WTC11 (cell line): ENCODE results near the gene CHRNB2. TPM values are rescaled to one million over a fixed set of nuclear protein-coding genes. Genes with fewer than 3 reads are reported as not detected.
A peak's percentile ranks its signal among the peaks of the same experiment; 100 is the strongest.

Source experiments
- ATF1 ChIP-seq: sonication (generic); formaldehyde crosslinking; IDR thresholded peaks from 2 replicates; pipeline ENCODE4 v1.8.1; 2023; ENCODE audit warnings: mild to moderate bottlenecking, moderate library complexity, missing genetic modification reagents
- CREM ChIP-seq: sonication (generic); formaldehyde crosslinking; IDR thresholded peaks from 2 replicates; pipeline ENCODE4 v1.8.1; 2022; ENCODE audit warnings: mild to moderate bottlenecking, missing genetic modification reagents, moderate library complexity
- ELF4 ChIP-seq: sonication (generic); formaldehyde crosslinking; IDR thresholded peaks from 2 replicates; pipeline ENCODE4 v1.8.1; 2022; ENCODE audit warnings: low read depth, mild to moderate bottlenecking, moderate library complexity, missing genetic modification reagents
- ETV6 ChIP-seq: sonication (generic); formaldehyde crosslinking; IDR thresholded peaks from 2 replicates; pipeline ENCODE4 v1.8.1; 2022; ENCODE audit warnings: mild to moderate bottlenecking, missing genetic modification reagents
- IRF2 ChIP-seq: sonication (generic); formaldehyde crosslinking; IDR thresholded peaks from 2 replicates; pipeline ENCODE4 v1.8.0; 2022; ENCODE audit warnings: low read depth, missing genetic modification reagents, borderline replicate concordance
- KAT7 ChIP-seq: sonication (generic); formaldehyde crosslinking; IDR thresholded peaks from 2 replicates; pipeline ENCODE4 v1.8.1; 2023; ENCODE audit warnings: missing genetic modification reagents, mild to moderate bottlenecking, borderline replicate concordance
- MXD4 ChIP-seq: fragments of 250-450 bp; sonication (Bioruptor Pico); IDR thresholded peaks from 2 replicates; pipeline ENCODE4 v1.8.0; 2021; ENCODE audit warnings: mild to moderate bottlenecking, moderate library complexity, borderline replicate concordance
- NFYB ChIP-seq: sonication (generic); formaldehyde crosslinking; conservative IDR thresholded peaks from 2 replicates; pipeline ENCODE4 v1.8.0; 2022; ENCODE audit warnings: low read depth, missing genetic modification reagents
- NR3C1 ChIP-seq: sonication (generic); formaldehyde crosslinking; conservative IDR thresholded peaks from 2 replicates; pipeline ENCODE4 v1.8.1; 2023; ENCODE audit warnings: low read depth, mild to moderate bottlenecking, missing genetic modification reagents
- RORB ChIP-seq: fragments of 250-450 bp; sonication (Bioruptor Pico); IDR thresholded peaks from 2 replicates; pipeline ENCODE4 v1.9.0; 2021; ENCODE audit warnings: mild to moderate bottlenecking
- SOX15 ChIP-seq: fragments of 250-450 bp; sonication (Bioruptor Pico); IDR thresholded peaks from 2 replicates; pipeline ENCODE4 v1.9.0; 2021; ENCODE audit warnings: mild to moderate bottlenecking
- TCF7 ChIP-seq: sonication (generic); formaldehyde crosslinking; IDR thresholded peaks from 2 replicates; pipeline ENCODE4 v1.8.0; 2022; ENCODE audit warnings: mild to moderate bottlenecking, low read depth, missing genetic modification reagents, moderate library complexity
- ZNF671 ChIP-seq: fragments of 250-450 bp; sonication (Bioruptor Pico); IDR thresholded peaks from 2 replicates; pipeline ENCODE4 v1.8.0; 2021; ENCODE audit warnings: mild to moderate bottlenecking
- total RNA-seq: library from RNA; stranded (reverse); gene quantifications from 3 replicates; pipeline ENCODE4 v1.2.3, GENCODE V29; 2021
- TF ChIP-seq, protein P1 (sequence below): fragments of 250-450 bp; sonication (Bioruptor Pico); conservative IDR thresholded peaks from 2 replicates; pipeline ENCODE4 v1.9.0; 2021; ENCODE audit warnings: mild to moderate bottlenecking
- TF ChIP-seq, protein P2 (sequence below): fragments of 250-450 bp; sonication (Bioruptor Pico); IDR thresholded peaks from 2 replicates; pipeline ENCODE4 v1.9.0; 2021; ENCODE audit warnings: mild to moderate bottlenecking
- TF ChIP-seq, protein P3 (sequence below): sonication (generic); formaldehyde crosslinking; IDR thresholded peaks from 2 replicates; pipeline ENCODE4 v1.8.1; 2022; ENCODE audit warnings: mild to moderate bottlenecking, moderate library complexity, missing genetic modification reagents
- TF ChIP-seq, protein P4 (sequence below): sonication (generic); formaldehyde crosslinking; IDR thresholded peaks from 2 replicates; pipeline ENCODE4 v1.8.1; 2023; ENCODE audit warnings: mild to moderate bottlenecking, missing genetic modification reagents
- TF ChIP-seq, protein P5 (sequence below): sonication (generic); formaldehyde crosslinking; conservative IDR thresholded peaks from 2 replicates; pipeline ENCODE4 v1.8.1; 2022; ENCODE audit warnings: mild to moderate bottlenecking, missing genetic modification reagents
- TF ChIP-seq, protein P6 (sequence below): fragments of 250-450 bp; sonication (Bioruptor Pico); IDR thresholded peaks from 2 replicates; pipeline ENCODE4 v1.9.0; 2021; ENCODE audit warnings: moderate library complexity, mild to moderate bottlenecking, inconsistent platforms, borderline replicate concordance
- TF ChIP-seq, protein P7 (sequence below): sonication (generic); formaldehyde crosslinking; IDR thresholded peaks from 2 replicates; pipeline ENCODE4 v1.8.1; 2022; ENCODE audit warnings: low read depth, mild to moderate bottlenecking, moderate library complexity, missing genetic modification reagents, borderline replicate concordance
- TF ChIP-seq, protein P8 (sequence below): sonication (generic); formaldehyde crosslinking; IDR thresholded peaks from 2 replicates; pipeline ENCODE4 v1.8.1; 2022; ENCODE audit warnings: mild to moderate bottlenecking, missing genetic modification reagents, moderate library complexity, borderline replicate concordance
- TF ChIP-seq, protein P9 (sequence below): fragments of 250-450 bp; sonication (Bioruptor Pico); IDR thresholded peaks from 2 replicates; pipeline ENCODE4 v1.8.0; 2021; ENCODE audit warnings: mild to moderate bottlenecking
- TF ChIP-seq, protein P10 (sequence below): sonication (generic); formaldehyde crosslinking; IDR thresholded peaks from 2 replicates; pipeline ENCODE4 v1.8.1; 2023; ENCODE audit warnings: mild to moderate bottlenecking, missing genetic modification reagents, moderate library complexity
- TF ChIP-seq, protein P11 (sequence below): sonication (generic); formaldehyde crosslinking; IDR thresholded peaks from 2 replicates; pipeline ENCODE4 v1.8.0; 2022; ENCODE audit warnings: mild to moderate bottlenecking, missing genetic modification reagents

The CHRNB2 gene
- total RNA-seq, 1 experiment from 2014 or later: 1.7 TPM

DNA sequence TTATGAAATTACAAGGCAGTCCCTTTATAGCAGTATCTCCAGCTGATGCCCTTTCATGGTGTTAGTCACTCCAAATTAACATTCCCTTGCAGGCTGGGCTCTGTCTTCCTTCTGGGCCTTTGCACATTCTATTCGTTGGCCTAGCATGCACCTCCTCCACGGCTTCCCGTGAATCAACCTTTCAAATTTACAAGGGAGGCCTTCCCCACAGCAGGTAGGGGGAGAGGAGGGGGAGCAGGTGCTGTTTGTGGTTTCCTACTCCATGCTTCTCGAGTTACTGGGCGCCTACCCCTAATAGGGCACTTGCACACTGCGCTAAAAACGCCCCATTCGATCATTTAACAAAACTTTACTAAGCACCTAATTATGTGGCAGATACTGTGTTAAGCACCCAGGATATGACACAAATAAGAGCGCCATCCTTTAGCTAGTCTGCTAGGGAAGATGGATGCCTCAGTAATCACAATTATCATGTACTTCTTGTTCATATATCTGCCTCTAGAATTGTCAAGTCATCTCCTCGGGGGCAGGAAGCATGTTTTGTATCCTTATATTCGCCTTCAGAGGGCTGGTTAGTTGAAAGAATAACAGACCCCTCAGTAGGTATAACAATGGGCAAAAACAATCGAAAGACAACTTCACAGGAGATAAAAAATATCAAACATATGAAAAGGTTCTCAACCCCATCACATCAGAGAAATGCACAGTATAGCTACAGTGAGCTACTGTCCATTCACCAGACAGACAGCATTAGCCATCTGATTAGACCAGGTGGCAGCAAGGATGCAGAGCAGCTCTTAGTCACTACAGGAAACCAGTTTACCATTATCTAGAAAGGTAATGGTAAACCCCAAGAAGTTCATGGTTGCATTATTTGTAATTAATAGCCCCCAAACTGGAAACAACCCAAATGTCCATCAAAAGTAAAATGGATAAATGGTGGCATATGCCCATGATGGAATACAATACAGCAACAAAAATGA is 42.1 kb downstream of the CHRNB2 start (continued):
- TF ChIP-seq, protein P1, sequence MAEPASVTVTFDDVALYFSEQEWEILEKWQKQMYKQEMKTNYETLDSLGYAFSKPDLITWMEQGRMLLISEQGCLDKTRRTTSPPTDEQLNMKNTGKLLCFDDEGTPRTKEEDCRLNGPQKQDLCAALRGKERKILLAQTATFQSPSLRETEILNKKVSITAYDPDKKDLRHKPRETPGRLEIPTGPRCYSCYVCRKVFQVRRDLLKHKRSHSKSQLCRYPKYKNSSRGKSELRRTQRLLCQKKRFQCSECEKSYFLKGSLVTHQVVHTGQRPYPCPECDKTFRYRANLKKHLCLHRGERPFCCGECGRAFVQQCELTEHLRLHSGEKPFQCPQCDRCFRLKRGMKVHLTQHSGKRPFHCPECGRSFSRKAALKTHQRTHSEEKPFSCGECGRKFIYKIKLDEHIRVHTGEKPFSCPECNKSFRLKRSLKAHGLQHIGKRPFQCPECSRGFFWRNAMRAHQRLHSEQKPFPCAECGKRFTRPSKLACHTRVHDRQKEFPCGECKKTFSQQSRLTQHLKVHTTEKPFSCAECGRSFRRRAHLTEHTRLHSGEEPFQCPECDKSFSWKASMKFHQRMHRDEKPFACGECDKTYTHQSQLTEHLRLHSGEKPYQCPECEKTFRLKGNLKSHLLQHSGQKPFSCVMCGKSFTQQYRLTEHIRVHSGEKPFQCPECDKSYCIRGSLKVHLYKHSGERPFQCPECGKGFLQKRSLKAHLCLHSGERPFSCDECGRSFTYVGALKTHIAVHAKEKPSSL (CRISPR knock-in tag): no peak
- TF ChIP-seq CREM (0 out of 2 replicates have a peak, but pooled peaks have one; percentile 33), NR3C1 (no peak), TCF7 (CRISPR knock-in tag) (no peak), RORB (CRISPR knock-in tag) (no peak), SOX15 (no peak), NFYB (no peak), MXD4 (CRISPR knock-in tag) (no peak), KAT7 (CRISPR knock-in tag) (no peak), ETV6 (CRISPR knock-in tag) (peak; percentile 44; the same call in 1 of the 2 replicates), ELF4 (CRISPR knock-in tag) (no peak), IRF2 (no peak), ZNF671 (CRISPR knock-in tag) (no peak), ATF1 (CRISPR knock-in tag) (no peak)
- TF ChIP-seq, protein P2, sequence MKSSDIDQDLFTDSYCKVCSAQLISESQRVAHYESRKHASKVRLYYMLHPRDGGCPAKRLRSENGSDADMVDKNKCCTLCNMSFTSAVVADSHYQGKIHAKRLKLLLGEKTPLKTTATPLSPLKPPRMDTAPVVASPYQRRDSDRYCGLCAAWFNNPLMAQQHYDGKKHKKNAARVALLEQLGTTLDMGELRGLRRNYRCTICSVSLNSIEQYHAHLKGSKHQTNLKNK (CRISPR knock-in tag): no peak
- TF ChIP-seq, protein P3, sequence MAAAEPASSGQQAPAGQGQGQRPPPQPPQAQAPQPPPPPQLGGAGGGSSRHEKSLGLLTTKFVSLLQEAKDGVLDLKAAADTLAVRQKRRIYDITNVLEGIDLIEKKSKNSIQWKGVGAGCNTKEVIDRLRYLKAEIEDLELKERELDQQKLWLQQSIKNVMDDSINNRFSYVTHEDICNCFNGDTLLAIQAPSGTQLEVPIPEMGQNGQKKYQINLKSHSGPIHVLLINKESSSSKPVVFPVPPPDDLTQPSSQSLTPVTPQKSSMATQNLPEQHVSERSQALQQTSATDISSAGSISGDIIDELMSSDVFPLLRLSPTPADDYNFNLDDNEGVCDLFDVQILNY (CRISPR knock-in tag): no peak
- TF ChIP-seq, protein P4, sequence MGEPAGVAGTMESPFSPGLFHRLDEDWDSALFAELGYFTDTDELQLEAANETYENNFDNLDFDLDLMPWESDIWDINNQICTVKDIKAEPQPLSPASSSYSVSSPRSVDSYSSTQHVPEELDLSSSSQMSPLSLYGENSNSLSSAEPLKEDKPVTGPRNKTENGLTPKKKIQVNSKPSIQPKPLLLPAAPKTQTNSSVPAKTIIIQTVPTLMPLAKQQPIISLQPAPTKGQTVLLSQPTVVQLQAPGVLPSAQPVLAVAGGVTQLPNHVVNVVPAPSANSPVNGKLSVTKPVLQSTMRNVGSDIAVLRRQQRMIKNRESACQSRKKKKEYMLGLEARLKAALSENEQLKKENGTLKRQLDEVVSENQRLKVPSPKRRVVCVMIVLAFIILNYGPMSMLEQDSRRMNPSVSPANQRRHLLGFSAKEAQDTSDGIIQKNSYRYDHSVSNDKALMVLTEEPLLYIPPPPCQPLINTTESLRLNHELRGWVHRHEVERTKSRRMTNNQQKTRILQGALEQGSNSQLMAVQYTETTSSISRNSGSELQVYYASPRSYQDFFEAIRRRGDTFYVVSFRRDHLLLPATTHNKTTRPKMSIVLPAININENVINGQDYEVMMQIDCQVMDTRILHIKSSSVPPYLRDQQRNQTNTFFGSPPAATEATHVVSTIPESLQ (CRISPR knock-in tag): no peak
- TF ChIP-seq, protein P5, sequence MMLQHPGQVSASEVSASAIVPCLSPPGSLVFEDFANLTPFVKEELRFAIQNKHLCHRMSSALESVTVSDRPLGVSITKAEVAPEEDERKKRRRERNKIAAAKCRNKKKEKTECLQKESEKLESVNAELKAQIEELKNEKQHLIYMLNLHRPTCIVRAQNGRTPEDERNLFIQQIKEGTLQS (CRISPR knock-in tag): no peak
- TF ChIP-seq, protein P6, sequence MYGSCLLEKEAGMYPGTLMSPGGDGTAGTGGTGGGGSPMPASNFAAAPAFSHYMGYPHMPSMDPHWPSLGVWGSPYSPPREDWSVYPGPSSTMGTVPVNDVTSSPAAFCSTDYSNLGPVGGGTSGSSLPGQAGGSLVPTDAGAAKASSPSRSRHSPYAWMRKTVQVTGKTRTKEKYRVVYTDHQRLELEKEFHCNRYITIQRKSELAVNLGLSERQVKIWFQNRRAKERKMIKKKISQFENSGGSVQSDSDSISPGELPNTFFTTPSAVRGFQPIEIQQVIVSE (CRISPR knock-in tag): no peak
- TF ChIP-seq, protein P7, sequence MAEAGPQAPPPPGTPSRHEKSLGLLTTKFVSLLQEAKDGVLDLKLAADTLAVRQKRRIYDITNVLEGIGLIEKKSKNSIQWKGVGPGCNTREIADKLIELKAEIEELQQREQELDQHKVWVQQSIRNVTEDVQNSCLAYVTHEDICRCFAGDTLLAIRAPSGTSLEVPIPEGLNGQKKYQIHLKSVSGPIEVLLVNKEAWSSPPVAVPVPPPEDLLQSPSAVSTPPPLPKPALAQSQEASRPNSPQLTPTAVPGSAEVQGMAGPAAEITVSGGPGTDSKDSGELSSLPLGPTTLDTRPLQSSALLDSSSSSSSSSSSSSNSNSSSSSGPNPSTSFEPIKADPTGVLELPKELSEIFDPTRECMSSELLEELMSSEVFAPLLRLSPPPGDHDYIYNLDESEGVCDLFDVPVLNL (CRISPR knock-in tag): no peak
- TF ChIP-seq, protein P8, sequence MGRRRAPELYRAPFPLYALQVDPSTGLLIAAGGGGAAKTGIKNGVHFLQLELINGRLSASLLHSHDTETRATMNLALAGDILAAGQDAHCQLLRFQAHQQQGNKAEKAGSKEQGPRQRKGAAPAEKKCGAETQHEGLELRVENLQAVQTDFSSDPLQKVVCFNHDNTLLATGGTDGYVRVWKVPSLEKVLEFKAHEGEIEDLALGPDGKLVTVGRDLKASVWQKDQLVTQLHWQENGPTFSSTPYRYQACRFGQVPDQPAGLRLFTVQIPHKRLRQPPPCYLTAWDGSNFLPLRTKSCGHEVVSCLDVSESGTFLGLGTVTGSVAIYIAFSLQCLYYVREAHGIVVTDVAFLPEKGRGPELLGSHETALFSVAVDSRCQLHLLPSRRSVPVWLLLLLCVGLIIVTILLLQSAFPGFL (CRISPR knock-in tag): no peak
- TF ChIP-seq, protein P9, sequence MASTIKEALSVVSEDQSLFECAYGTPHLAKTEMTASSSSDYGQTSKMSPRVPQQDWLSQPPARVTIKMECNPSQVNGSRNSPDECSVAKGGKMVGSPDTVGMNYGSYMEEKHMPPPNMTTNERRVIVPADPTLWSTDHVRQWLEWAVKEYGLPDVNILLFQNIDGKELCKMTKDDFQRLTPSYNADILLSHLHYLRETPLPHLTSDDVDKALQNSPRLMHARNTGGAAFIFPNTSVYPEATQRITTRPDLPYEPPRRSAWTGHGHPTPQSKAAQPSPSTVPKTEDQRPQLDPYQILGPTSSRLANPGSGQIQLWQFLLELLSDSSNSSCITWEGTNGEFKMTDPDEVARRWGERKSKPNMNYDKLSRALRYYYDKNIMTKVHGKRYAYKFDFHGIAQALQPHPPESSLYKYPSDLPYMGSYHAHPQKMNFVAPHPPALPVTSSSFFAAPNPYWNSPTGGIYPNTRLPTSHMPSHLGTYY (CRISPR knock-in tag): no peak
- TF ChIP-seq, protein P10, sequence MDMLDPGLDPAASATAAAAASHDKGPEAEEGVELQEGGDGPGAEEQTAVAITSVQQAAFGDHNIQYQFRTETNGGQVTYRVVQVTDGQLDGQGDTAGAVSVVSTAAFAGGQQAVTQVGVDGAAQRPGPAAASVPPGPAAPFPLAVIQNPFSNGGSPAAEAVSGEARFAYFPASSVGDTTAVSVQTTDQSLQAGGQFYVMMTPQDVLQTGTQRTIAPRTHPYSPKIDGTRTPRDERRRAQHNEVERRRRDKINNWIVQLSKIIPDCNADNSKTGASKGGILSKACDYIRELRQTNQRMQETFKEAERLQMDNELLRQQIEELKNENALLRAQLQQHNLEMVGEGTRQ: no peak
- TF ChIP-seq, protein P11, sequence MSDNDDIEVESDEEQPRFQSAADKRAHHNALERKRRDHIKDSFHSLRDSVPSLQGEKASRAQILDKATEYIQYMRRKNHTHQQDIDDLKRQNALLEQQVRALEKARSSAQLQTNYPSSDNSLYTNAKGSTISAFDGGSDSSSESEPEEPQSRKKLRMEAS: peak; percentile 36; the same call in 1 of the 2 replicates
